Measurements from ENCODE around the gene STAG1. TPM values are rescaled to one million over a fixed set of nuclear protein-coding genes. Genes with fewer than 3 reads are reported as not detected.
"Not testable (repeated sequence)": the region's sequence is repeated elsewhere in the genome, so short reads cannot be mapped to it uniquely, and the experiment has no call there.

Gene STAG1
- total and polyA plus RNA-seq, 7 experiments from 2014 or later: 18.5 to 50.7 (median 42.0) TPM

DNA sequence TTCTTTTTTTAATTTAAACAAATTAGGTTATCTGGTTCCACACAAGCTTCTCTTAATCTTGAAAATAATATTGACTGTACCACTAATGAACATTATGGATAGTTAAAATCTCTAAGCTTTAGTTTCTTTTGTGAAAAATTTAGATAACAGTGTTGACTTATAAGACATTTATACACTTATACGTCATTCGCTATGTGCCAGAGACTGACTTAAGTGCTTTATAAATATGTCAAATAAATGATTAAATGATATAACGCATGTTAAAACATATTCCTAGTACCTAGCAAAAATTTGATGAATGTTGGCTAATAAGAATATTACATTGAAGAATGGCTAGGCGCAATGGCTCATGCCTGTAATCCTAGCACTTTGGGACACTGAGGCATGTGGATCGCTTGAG is 405.7 kb downstream of the STAG1 start:
- no peak overlapping the region for H3K4me3 Mint-ChIP-seq
- H3K36me3 Mint-ChIP-seq: peaks cover 0 to 29% (median 13%) of the 10 kb centered on the region in 5 donors
- ATAC-seq: no peak
- CTCF ChIA-PET: no interaction called here
- H3K27me3 Mint-ChIP-seq: no peaks in the 10 kb centered on the region
- Histone ChIP-seq H3K27me3 (ENCODE audit: control insufficient read depth in 2 of 2, insufficient read depth in 2 of 2, low read length in 2 of 2) (no peaks in the 10 kb centered on the region), H3K4me3 (ENCODE audit: low read length) (no peak overlapping the region), H3K9me3 (ENCODE audit: control insufficient read depth in 2 of 3, low read length in 3 of 3) (no peaks in the 10 kb centered on the region), H3K36me3 (ENCODE audit: control insufficient read depth in 2 of 3, insufficient read depth in 3 of 3, low read length in 3 of 3) (peaks cover 0 to 32% (median 4%) of the 10 kb centered on the region in 3 experiments), H3K4me1 (ENCODE audit: control insufficient read depth in 2 of 2, insufficient read depth in 2 of 2, low read length in 2 of 2) (no peaks in the 10 kb centered on the region), H3K27ac (ENCODE audit: low read depth, low read length) (no peak overlapping the region)
- no peak for DNase-seq
- H3K9me3 Mint-ChIP-seq: no peaks in the 10 kb centered on the region
- POLR2A ChIA-PET: no interaction called here
- H3K4me1 Mint-ChIP-seq: no peaks in the 10 kb centered on the region
- no peak overlapping the region for H3K27ac Mint-ChIP-seq
- intact Hi-C loops (cut with micrococcal nuclease): no loop called here

DNA sequence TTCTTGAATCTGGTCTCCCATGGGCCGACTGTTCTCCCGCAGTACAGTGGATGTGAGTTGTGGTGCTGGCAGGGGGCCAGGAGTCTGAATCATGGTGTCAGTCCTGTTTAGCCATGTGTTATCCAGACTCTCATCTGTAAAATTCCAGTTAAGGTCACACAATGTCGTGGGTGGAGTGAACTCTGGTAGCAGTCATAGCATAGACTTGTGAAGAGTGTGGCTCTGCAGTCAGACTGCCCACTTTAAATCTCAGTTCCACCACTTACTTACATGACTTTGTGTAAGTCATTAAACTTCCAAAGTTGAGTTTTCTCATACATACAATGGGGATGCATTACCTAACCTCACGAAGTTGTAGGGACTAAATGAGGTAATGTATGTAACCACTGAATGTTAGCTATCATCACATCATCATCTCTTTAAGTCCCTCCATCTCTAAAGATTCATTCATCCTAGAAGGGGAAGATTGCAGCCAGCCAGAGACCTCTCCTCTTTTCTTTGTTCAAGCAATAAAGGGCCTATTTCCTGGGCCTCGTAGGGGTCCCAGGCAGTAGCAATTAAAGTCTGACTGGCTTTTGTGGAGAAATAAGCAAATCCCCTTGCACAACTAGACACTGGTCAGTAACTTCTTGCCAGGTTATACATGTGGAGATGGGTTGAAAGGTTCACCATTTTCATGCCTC is 408.2 kb downstream of the STAG1 start:
- Histone ChIP-seq H3K27ac (ENCODE audit: low read depth, low read length) (no peak overlapping the region), H3K27me3 (ENCODE audit: control insufficient read depth in 2 of 2, insufficient read depth in 2 of 2, low read length in 2 of 2) (no peaks in the 10 kb centered on the region), H3K9me3 (ENCODE audit: control insufficient read depth in 2 of 3, low read length in 3 of 3) (no peaks in the 10 kb centered on the region), H3K4me3 (ENCODE audit: low read length) (no peak overlapping the region), H3K4me1 (ENCODE audit: control insufficient read depth in 2 of 2, insufficient read depth in 2 of 2, low read length in 2 of 2) (no peaks in the 10 kb centered on the region), H3K36me3 (ENCODE audit: control insufficient read depth in 2 of 3, insufficient read depth in 3 of 3, low read length in 3 of 3) (peaks cover 0 to 26% (median 4%) of the 10 kb centered on the region in 3 experiments)
- Mint-ChIP-seq H3K27ac (peak overlapping the region in 7 of 9 donors; percentile 1 to 76 (median 51)), H3K27me3 (no peaks in the 10 kb centered on the region), H3K36me3 (peaks cover 3 to 39% (median 23%) of the 10 kb centered on the region in 5 donors), H3K9me3 (no peaks in the 10 kb centered on the region), H3K4me1 (no peaks in the 10 kb centered on the region), H3K4me3 (no peak overlapping the region)
- CTCF ChIA-PET: no interaction called here
- DNase-seq (no peak), ATAC-seq (no peak)
- POLR2A ChIA-PET: interaction anchor here (1.0 kb wide), 1 partner anchor 147 kb away, joined by 3 read pairs; no protein-coding TSS in a partner anchor
- intact Hi-C loops (cut with micrococcal nuclease): no loop called here

DNA sequence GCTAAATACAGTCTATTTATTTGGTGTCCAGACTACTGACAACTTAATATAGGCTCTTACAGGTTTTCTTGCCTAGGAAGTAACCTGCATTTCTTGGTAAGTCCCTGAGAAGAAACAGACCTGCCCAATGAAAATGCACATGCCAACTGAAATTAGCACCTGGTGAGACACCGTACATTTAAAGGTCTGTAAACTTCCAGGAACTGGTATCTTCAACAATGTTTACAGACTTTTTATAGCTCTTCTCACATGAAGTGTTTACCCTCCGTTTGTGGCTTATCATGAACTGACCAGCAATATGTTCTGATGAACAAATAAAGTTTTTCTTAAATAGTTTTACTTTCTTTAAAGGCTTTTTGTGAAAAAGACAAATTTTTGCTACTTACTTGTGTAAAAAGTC is 408.7 kb downstream of the STAG1 start:
- no peak overlapping the region for H3K4me3 Mint-ChIP-seq
- no peaks in the 10 kb centered on the region for H3K9me3 Mint-ChIP-seq
- DNase-seq: no peak
- no peaks in the 10 kb centered on the region for H3K27me3 Mint-ChIP-seq
- Histone ChIP-seq H3K36me3 (ENCODE audit: control insufficient read depth in 2 of 3, insufficient read depth in 3 of 3, low read length in 3 of 3) (peaks cover 0 to 25% (median 4%) of the 10 kb centered on the region in 3 experiments), H3K9me3 (ENCODE audit: control insufficient read depth in 2 of 3, low read length in 3 of 3) (no peaks in the 10 kb centered on the region), H3K4me3 (ENCODE audit: low read length) (no peak overlapping the region), H3K27ac (ENCODE audit: low read depth, low read length) (no peak overlapping the region), H3K4me1 (ENCODE audit: control insufficient read depth in 2 of 2, insufficient read depth in 2 of 2, low read length in 2 of 2) (no peaks in the 10 kb centered on the region), H3K27me3 (ENCODE audit: control insufficient read depth in 2 of 2, insufficient read depth in 2 of 2, low read length in 2 of 2) (no peaks in the 10 kb centered on the region)
- ChIA-PET POLR2A (interaction anchor here (1.0 kb wide), 1 partner anchor 147 kb away, joined by 3 read pairs; no protein-coding TSS in a partner anchor), CTCF (no interaction called here)
- H3K36me3 Mint-ChIP-seq: peaks cover 3 to 41% (median 22%) of the 10 kb centered on the region in 5 donors
- H3K4me1 Mint-ChIP-seq: no peaks in the 10 kb centered on the region
- intact Hi-C loops (cut with micrococcal nuclease): no loop called here
- H3K27ac Mint-ChIP-seq: peak overlapping the region in 3 of 9 donors; percentile 1 to 76 (median 39)
- no peak for ATAC-seq

DNA sequence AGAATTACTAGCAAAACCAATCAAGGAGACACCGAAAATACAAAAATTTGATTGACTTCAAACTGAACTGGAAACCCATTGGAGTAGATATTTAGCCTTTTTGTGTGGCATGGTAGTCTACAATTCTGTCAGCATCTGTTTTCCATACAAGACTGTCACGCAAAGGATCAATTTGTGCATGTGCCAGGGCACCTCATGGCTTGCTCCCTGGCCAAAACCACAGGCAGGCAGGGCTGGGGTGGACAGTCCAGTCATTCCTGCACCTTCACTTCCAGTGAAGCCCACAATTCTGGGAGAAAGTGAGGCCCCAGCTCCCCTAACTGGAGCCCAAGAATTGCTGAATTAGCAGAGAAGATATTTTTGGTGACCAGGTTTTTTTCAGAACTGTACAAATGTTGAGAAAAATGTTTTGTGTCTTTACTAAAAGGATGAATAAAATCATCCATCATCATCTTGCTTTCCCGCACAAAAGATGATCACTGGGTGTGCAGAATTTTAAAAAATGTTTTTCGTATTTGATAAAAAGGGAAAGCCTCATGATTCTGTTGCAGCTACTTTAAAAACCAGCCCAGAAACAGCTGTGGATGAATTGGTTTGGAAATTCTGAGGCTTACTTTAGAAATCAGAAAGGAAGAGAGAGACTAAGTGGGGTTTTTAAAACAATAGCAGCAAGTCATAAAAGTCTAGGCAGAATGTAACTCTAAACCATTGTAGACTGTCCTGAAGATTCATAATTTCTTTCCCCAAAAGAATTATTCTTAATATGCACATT is 415.7 kb downstream of the STAG1 start:
- intact Hi-C loops (cut with micrococcal nuclease): loop anchor here in 1 of 2 donors (5.0 kb wide), 1 partner anchor 259 kb away; no protein-coding TSS in a partner anchor
- Histone ChIP-seq H3K9me3 (ENCODE audit: control insufficient read depth in 2 of 3, low read length in 3 of 3) (no peaks in the 10 kb centered on the region), H3K36me3 (ENCODE audit: control insufficient read depth in 2 of 3, insufficient read depth in 3 of 3, low read length in 3 of 3) (peaks cover 0 to 30% (median 4%) of the 10 kb centered on the region in 3 experiments), H3K4me3 (ENCODE audit: low read length) (no peak overlapping the region), H3K27me3 (ENCODE audit: control insufficient read depth in 2 of 2, insufficient read depth in 2 of 2, low read length in 2 of 2) (no peaks in the 10 kb centered on the region), H3K4me1 (ENCODE audit: control insufficient read depth in 2 of 2, insufficient read depth in 2 of 2, low read length in 2 of 2) (no peaks in the 10 kb centered on the region), H3K27ac (ENCODE audit: low read depth, low read length) (no peak overlapping the region)
- H3K4me3 Mint-ChIP-seq: no peak overlapping the region
- peak overlapping the region in 5 of 9 donors; percentile 8 to 51 (median 20) for H3K27ac Mint-ChIP-seq
- H3K36me3 Mint-ChIP-seq: peaks cover 3 to 82% (median 45%) of the 10 kb centered on the region in 5 donors
- CTCF ChIA-PET: interaction anchor here (0.7 kb wide), 1 partner anchor 33 kb away, joined by 3 read pairs; no protein-coding TSS in a partner anchor
- ATAC-seq: no peak
- POLR2A ChIA-PET: no interaction called here
- H3K27me3 Mint-ChIP-seq: no peaks in the 10 kb centered on the region
- no peaks in the 10 kb centered on the region for H3K9me3 Mint-ChIP-seq
- H3K4me1 Mint-ChIP-seq: no peaks in the 10 kb centered on the region
- DNase-seq: no peak

DNA sequence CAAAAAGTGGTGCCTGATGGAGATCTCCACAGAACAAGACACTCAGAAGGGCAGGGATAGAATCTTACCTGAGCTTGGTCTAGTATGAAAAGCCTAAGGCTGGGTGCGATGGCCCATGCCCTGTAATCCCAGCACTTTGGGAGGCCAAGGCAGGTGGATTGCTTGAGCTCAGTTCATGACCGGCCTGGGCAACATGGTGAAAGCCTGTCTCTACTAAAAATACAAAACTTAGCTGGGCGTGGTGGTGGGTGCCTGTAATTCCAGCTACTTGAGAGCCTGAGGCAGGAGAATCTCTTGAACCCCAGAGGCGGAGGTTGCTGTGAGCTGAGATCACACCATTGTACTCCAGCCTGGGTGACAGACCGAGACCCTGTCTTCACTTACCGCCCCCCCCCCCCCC is 417.5 kb downstream of the STAG1 start:
- H3K4me3 ChIP-seq (ENCODE audit: low read length); ATAC-seq; H3K27ac ChIP-seq (ENCODE audit: low read depth, low read length); H3K27me3 Mint-ChIP-seq; H3K27me3 ChIP-seq (ENCODE audit: control insufficient read depth in 2 of 2, insufficient read depth in 2 of 2, low read length in 2 of 2); CTCF ChIA-PET; DNase-seq; H3K9me3 ChIP-seq (ENCODE audit: control insufficient read depth in 2 of 3, low read length in 3 of 3); H3K4me3 Mint-ChIP-seq; POLR2A ChIA-PET; H3K4me1 Mint-ChIP-seq; H3K9me3 Mint-ChIP-seq; H3K4me1 ChIP-seq (ENCODE audit: control insufficient read depth in 2 of 2, insufficient read depth in 2 of 2, low read length in 2 of 2): not testable (repeated sequence)
- intact Hi-C loops (cut with micrococcal nuclease): loop anchor here in 1 of 2 donors (5.0 kb wide), 2 partner anchors 82 to 257 kb away; partner anchors contain the start of gene PCCB
- peak overlapping the region in 2 of 9 donors; percentile 32 to 84 for H3K27ac Mint-ChIP-seq
- peaks cover 0 to 31% (median 4%) of the 10 kb centered on the region in 3 experiments for H3K36me3 ChIP-seq (ENCODE audit: control insufficient read depth in 2 of 3, insufficient read depth in 3 of 3, low read length in 3 of 3)
- peaks cover 0 to 74% (median 42%) of the 10 kb centered on the region in 5 donors for H3K36me3 Mint-ChIP-seq

DNA sequence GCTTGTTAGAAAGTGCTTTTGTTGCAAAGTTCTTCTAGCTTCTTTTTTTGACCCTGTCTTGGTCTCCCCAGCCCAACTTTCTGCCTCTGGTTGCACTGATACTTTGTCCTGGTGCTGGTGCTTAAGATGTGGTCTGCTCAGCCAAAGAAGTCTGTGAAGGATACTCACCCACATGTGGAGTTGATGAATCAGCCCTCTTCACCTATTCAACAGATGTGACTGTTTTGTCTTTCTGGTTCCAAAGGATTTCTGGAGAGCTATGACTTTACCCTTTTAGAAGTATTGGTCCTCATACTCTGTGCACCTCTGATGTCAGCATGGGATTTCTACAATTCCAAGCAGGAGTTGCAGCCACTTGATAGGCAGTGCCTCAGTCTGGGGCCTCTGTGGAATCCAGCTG is 418.0 kb downstream of the STAG1 start:
- intact Hi-C loops (cut with micrococcal nuclease): loop anchor here in 1 of 2 donors (5.0 kb wide), 1 partner anchor 82 kb away; the partner anchor contains the start of gene PCCB
- ChIA-PET POLR2A (no interaction called here), CTCF (no interaction called here)
- H3K4me3 Mint-ChIP-seq: no peak overlapping the region
- no peak for ATAC-seq
- H3K27me3 Mint-ChIP-seq: no peaks in the 10 kb centered on the region
- H3K27ac Mint-ChIP-seq: peak overlapping the region in 6 of 9 donors; percentile 22 to 84 (median 47)
- no peaks in the 10 kb centered on the region for H3K4me1 ChIP-seq (ENCODE audit: control insufficient read depth in 2 of 2, insufficient read depth in 2 of 2, low read length in 2 of 2)
- H3K4me1 Mint-ChIP-seq: peaks cover 0 to 4% (median 0%) of the 10 kb centered on the region in 7 donors
- no peaks in the 10 kb centered on the region for H3K9me3 ChIP-seq (ENCODE audit: control insufficient read depth in 2 of 3, low read length in 3 of 3)
- H3K36me3 Mint-ChIP-seq: peaks cover 0 to 76% (median 42%) of the 10 kb centered on the region in 5 donors
- no peak for DNase-seq
- H3K36me3 ChIP-seq (ENCODE audit: control insufficient read depth in 2 of 3, insufficient read depth in 3 of 3, low read length in 3 of 3): peaks cover 0 to 36% (median 4%) of the 10 kb centered on the region in 3 experiments
- no peaks in the 10 kb centered on the region for H3K27me3 ChIP-seq (ENCODE audit: control insufficient read depth in 2 of 2, insufficient read depth in 2 of 2, low read length in 2 of 2)
- H3K4me3 ChIP-seq (ENCODE audit: low read length): no peak overlapping the region
- peaks cover 0 to 2% (median 0%) of the 10 kb centered on the region in 11 donors for H3K9me3 Mint-ChIP-seq
- no peak overlapping the region for H3K27ac ChIP-seq (ENCODE audit: low read depth, low read length)
